Sigmoid colon (tissue), 3 donors: Measurements from ENCODE around the gene CUTC.

Experiments
- POLR2A ChIP-seq, 2 donors: fragments of 450-650 bp; IDR thresholded peaks; one replicate each; pipeline ENCODE4 v1.6.1; 2016; ENCODE audit warnings: antibody characterized with exemption in 2 of 2, mild to moderate bottlenecking in 2 of 2, moderate library complexity in 2 of 2
- TF ChIP-seq, protein P1 (sequence below), 4 experiments: fragments of 450-650 bp in 3 of 4; fragments of 200-600 bp in 1 of 4; IDR thresholded peaks; one replicate each; pipeline ENCODE4 v1.5.1; 2016 to 2019; ENCODE audit warnings: antibody characterized with exemption in 4 of 4, mild to moderate bottlenecking in 3 of 4, moderate library complexity in 2 of 4

DNA sequence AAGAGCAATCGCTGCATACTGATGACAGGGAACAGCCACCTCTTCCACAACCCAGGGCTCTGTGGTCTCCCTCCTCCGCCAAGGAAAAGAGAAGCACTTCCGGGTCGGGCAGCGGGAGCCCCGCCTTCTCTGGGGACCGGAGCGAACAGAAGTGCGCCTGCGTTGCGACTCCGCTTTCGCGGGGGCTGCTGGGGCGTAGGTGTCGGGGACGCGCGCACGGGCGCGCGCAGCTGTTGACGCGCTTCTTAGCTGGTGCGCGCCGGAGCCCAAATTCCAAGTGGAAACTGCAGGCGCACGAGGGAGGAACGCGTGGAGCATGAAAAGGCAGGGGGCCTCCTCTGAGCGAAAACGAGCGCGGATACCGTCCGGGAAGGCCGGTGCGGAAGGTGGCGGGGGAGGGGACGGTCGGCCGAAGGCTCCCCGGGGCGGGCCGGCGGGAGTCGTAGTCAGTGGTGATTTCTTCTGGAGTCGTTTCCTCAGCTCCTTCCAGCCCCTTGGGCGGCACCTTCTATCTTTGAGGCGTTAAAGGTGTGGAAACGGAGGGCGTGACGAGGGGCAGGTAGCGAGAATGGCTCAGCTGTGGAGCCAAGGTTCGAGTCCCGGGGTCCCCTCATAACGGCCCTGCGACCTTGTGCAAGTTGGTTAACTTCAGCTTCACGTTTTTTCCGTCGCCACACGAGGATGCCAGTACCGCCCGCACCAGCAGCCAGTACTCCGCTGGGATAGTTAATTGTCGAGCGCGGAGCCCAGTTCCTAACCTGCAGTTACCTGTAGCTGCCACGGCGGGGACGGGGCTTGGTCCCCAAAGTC is at the start of gene CUTC, which contains the start of gene COX15:
- TF ChIP-seq POLR2A (IDR thresholded peaks at IDR 0.05): peak; percentile 68 to 84
- TF ChIP-seq, protein P1, sequence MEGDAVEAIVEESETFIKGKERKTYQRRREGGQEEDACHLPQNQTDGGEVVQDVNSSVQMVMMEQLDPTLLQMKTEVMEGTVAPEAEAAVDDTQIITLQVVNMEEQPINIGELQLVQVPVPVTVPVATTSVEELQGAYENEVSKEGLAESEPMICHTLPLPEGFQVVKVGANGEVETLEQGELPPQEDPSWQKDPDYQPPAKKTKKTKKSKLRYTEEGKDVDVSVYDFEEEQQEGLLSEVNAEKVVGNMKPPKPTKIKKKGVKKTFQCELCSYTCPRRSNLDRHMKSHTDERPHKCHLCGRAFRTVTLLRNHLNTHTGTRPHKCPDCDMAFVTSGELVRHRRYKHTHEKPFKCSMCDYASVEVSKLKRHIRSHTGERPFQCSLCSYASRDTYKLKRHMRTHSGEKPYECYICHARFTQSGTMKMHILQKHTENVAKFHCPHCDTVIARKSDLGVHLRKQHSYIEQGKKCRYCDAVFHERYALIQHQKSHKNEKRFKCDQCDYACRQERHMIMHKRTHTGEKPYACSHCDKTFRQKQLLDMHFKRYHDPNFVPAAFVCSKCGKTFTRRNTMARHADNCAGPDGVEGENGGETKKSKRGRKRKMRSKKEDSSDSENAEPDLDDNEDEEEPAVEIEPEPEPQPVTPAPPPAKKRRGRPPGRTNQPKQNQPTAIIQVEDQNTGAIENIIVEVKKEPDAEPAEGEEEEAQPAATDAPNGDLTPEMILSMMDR (IDR thresholded peaks at IDR 0.05): peak in 1 of 4 experiments; percentile 22
